K562 (cell line): ENCODE measurements around the gene SGMS1. TPM values are rescaled to one million over a fixed set of nuclear protein-coding genes. Genes with fewer than 3 reads are reported as not detected.
A peak's percentile ranks its signal among the peaks of the same experiment; 100 is the strongest.

Experiments used
- BRF2 ChIP-seq: IDR thresholded peaks from 3 replicates; pipeline ENCODE4 v1.6.1; 2011; ENCODE audit warnings: borderline replicate concordance, mild to moderate bottlenecking; ENCODE audit not compliant: insufficient read length, insufficient read depth
- DACH1 ChIP-seq: fragments of 450-650 bp; IDR thresholded peaks from 2 replicates; pipeline ENCODE4 v1.6.1; 2018; ENCODE audit not compliant: partially characterized antibody
- ELF4 ChIP-seq: fragments of 450-650 bp; formaldehyde crosslinking; IDR thresholded peaks from 2 replicates; pipeline ENCODE4 v1.4.0; 2022; ENCODE audit warnings: missing genetic modification characterization
- GATAD2B ChIP-seq: fragments of 450-650 bp; IDR thresholded peaks from 2 replicates; pipeline ENCODE4 v1.6.1; 2017; ENCODE audit warnings: mild to moderate bottlenecking, borderline replicate concordance
- HDAC1 ChIP-seq, 2 experiments: fragments of 450-650 bp; IDR thresholded peaks; 2 replicates each; pipeline ENCODE4 v1.6.1; 2016 to 2017; ENCODE audit warnings: inconsistent platforms in 1 of 2, mild to moderate bottlenecking in 1 of 2, moderate library complexity in 1 of 2
- IRF2 ChIP-seq: sonication (generic); formaldehyde crosslinking; IDR thresholded peaks from 2 replicates; pipeline ENCODE4 v1.8.1; 2022; ENCODE audit warnings: mild to moderate bottlenecking, missing genetic modification reagents
- KDM2B ChIP-seq: fragments of 250-450 bp; sonication (Bioruptor Pico); IDR thresholded peaks from 2 replicates; pipeline ENCODE4 v1.8.0; 2021; ENCODE audit warnings: mild to moderate bottlenecking, moderate library complexity
- MCM5 ChIP-seq: fragments of 450-650 bp; IDR thresholded peaks from 2 replicates; pipeline ENCODE4 v1.6.1; 2016; ENCODE audit warnings: low read depth
- NRF1 ChIP-seq, 2 experiments: fragments of 450-650 bp; IDR thresholded peaks in 1 of 2; conservative IDR thresholded peaks in 1 of 2; 2 replicates each; pipeline ENCODE4 v1.6.1; 2014; ENCODE audit warnings: mild to moderate bottlenecking in 2 of 2
- POU5F1 ChIP-seq: fragments of 150-350 bp; IDR thresholded peaks from 2 replicates; pipeline ENCODE4 v1.6.1; 2014; ENCODE audit warnings: borderline replicate concordance, low read length, low read depth, mild to moderate bottlenecking; ENCODE audit not compliant: partially characterized antibody
- RAD21 ChIP-seq, 2 experiments: fragments of 250-450 bp in 1 of 2; fragments of 450-650 bp in 1 of 2; sonication (Bioruptor Pico) in 1 of 2; formaldehyde crosslinking in 1 of 2; IDR thresholded peaks in 1 of 2; conservative IDR thresholded peaks in 1 of 2; 2 replicates each; pipeline versions ENCODE4 v1.4.0 to v1.8.0; 2020 to 2022; ENCODE audit warnings: mild to moderate bottlenecking in 2 of 2, moderate library complexity in 1 of 2
- RBM25 ChIP-seq: fragments of 200-400 bp; formaldehyde crosslinking; IDR thresholded peaks from 2 replicates; pipeline ENCODE4 v1.6.1; 2018; ENCODE audit warnings: low read length, low read depth, moderate library complexity; ENCODE audit not compliant: severe bottlenecking
- SMARCA4 ChIP-seq: fragments of 450-650 bp; IDR thresholded peaks from 2 replicates; pipeline ENCODE4 v1.6.1; 2016
- SMARCC2 ChIP-seq: fragments of 450-650 bp; IDR thresholded peaks from 2 replicates; pipeline ENCODE4 v1.6.1; 2017; ENCODE audit warnings: antibody characterized with exemption, moderate library complexity, mild to moderate bottlenecking, low read depth
- SMARCE1 ChIP-seq: fragments of 450-650 bp; IDR thresholded peaks from 2 replicates; pipeline ENCODE4 v1.7.1; 2016; ENCODE audit warnings: mild to moderate bottlenecking
- SP2 ChIP-seq: IDR thresholded peaks from 2 replicates; pipeline ENCODE4 v1.6.1; 2011; ENCODE audit warnings: mild to moderate bottlenecking, low read depth, low read length, moderate library complexity; ENCODE audit not compliant: poor library complexity, severe bottlenecking; ENCODE audit errors: extremely low read depth
- STAG1 ChIP-seq: sonication (generic); formaldehyde crosslinking; IDR thresholded peaks from 2 replicates; pipeline ENCODE4 v1.5.0; 2020; ENCODE audit warnings: missing genetic modification reagents, borderline replicate concordance
- TRIM24 ChIP-seq, 2 experiments: fragments of 450-650 bp; IDR thresholded peaks; 2 replicates each; pipeline ENCODE4 v1.6.1; 2016
- TSC22D4 ChIP-seq: fragments of 450-650 bp; IDR thresholded peaks from 2 replicates; pipeline ENCODE4 v1.6.1; 2016; ENCODE audit warnings: missing genetic modification characterization, missing biosample characterization, control low read depth
- ZBTB2 ChIP-seq: fragments of 450-650 bp; IDR thresholded peaks from 2 replicates; pipeline ENCODE4 v1.6.1; 2016; ENCODE audit warnings: antibody characterized with exemption
- ZHX1 ChIP-seq: fragments of 150-350 bp; conservative IDR thresholded peaks from 2 replicates; pipeline ENCODE4 v1.6.1; 2014; ENCODE audit warnings: low read length
- ZNF224 ChIP-seq: sonication (generic); formaldehyde crosslinking; IDR thresholded peaks from 2 replicates; pipeline ENCODE4 v1.8.0; 2022; ENCODE audit warnings: mild to moderate bottlenecking, missing genetic modification reagents
- ZNF584 ChIP-seq: fragments of 200-800 bp; sonication (Bioruptor generic); IDR thresholded peaks from 2 replicates; pipeline ENCODE4 v1.6.1; 2016; ENCODE audit warnings: low read depth, mild to moderate bottlenecking, missing genetic modification characterization, missing compliant biosample characterization
- ZNF780A ChIP-seq: fragments of 250-450 bp; sonication (Bioruptor Pico); IDR thresholded peaks from 2 replicates; pipeline ENCODE4 v1.5.0; 2021; ENCODE audit warnings: mild to moderate bottlenecking
- polyA plus RNA-seq, 8 experiments: library from polyadenylated mRNA; depleted of rRNA in 4 of 8; stranded (reverse) in 5 of 8; unstranded in 3 of 8; fragments of >200 nt; fragmentation: Nextera tagmentation in 2 of 8; fragmentation: Illumina TruSeq in 1 of 8; extraction: Ambion mirVana in 2 of 8; extraction: Trizol in 1 of 8; gene quantifications; 2 replicates each; pipeline versions ENCODE4 v1.2.1 to v1.2.3, GENCODE V29; 2011 to 2014; ENCODE audit warnings: inconsistent platforms in 1 of 8, missing spikeins in 1 of 8
- total RNA-seq, 7 experiments: library from RNA; depleted of rRNA in 6 of 7; stranded (reverse); fragments of >200 nt in 6 of 7; fragmentation: Illumina TruSeq in 2 of 7; extraction: Trizol in 2 of 7; gene quantifications; 2 replicates each; pipeline versions ENCODE4 v1.2.1 to v1.2.3, GENCODE V29; 2011 to 2021; ENCODE audit warnings: low replicate concordance in 1 of 7

SGMS1 gene
- total and polyA plus RNA-seq, 9 of the 15 experiments (the other 6 are each of a cell fraction or from before 2014, with no cell fraction given) = 22.6 to 232 (median 82.2) TPM

GRCh38 chr10:50275650-50276235, 348.0 kb downstream of the SGMS1 start (continued):
- TF ChIP-seq ZBTB2 (peak; percentile 19; the same call in 1 of the 2 replicates), SMARCA4 (peak; percentile 91), POU5F1 (no peak), ZNF224 (no peak), RAD21 (CRISPR knock-in tag; conservative IDR thresholded peaks at IDR 0.05 in 1 of 2, IDR thresholded peaks at IDR 0.05 in 1 of 2) (peak; percentile 71 to 89), STAG1 (CRISPR knock-in tag) (peak; percentile 70; the same call in 1 of the 2 replicates), MCM5 (no peak), NRF1 (conservative IDR thresholded peaks at IDR 0.05 in 1 of 2, IDR thresholded peaks at IDR 0.05 in 1 of 2) (no peak), HDAC1 (IDR thresholded peaks at IDR 0.05) (no peak), GATAD2B (peak; percentile 34; the same call in 1 of the 2 replicates), ZNF780A (no peak), TRIM24 (IDR thresholded peaks at IDR 0.05) (peak; percentile 9 to 23; a peak in 1 of 4 replicates), IRF2 (CRISPR knock-in tag) (no peak), RBM25 (no peak), TSC22D4 (tag) (no peak), ELF4 (CRISPR knock-in tag) (no peak), KDM2B (CRISPR knock-in tag) (no peak), BRF2 (no peak), DACH1 (no peak), SMARCC2 (peak; percentile 85), ZNF584 (no peak), SMARCE1 (peak; percentile 68), SP2 (no peak), ZHX1 (0 out of 2 replicates have a peak, but pooled peaks have one; percentile 21)
